ENCODE measurements around the gene DOCK2.
A peak's percentile ranks its signal among the peaks of the same experiment; 100 is the strongest.

The DOCK2 gene

DNA sequence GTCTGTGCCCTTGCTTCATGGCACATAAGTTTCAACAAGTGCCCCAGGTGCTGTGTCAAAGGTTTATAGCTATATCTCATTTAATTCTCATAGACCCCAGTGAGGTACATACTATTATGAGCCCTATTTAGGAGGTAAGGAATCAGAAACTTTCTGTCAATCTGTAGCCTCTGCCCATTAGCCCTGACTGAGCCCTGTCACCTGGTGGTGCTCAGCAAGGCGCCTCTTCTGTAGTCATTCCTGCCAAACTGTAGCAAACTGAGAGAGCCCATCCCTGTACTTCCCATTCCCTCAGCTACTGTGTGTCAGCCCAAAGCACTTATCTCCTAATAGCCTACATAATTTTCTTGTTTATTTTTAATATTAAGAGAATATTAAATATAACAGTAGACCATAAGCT lies 422.1 kb downstream of the DOCK2 start:
- DNase-seq (ENCODE audit: low spot score): no peak
- TF ChIP-seq, protein P1, sequence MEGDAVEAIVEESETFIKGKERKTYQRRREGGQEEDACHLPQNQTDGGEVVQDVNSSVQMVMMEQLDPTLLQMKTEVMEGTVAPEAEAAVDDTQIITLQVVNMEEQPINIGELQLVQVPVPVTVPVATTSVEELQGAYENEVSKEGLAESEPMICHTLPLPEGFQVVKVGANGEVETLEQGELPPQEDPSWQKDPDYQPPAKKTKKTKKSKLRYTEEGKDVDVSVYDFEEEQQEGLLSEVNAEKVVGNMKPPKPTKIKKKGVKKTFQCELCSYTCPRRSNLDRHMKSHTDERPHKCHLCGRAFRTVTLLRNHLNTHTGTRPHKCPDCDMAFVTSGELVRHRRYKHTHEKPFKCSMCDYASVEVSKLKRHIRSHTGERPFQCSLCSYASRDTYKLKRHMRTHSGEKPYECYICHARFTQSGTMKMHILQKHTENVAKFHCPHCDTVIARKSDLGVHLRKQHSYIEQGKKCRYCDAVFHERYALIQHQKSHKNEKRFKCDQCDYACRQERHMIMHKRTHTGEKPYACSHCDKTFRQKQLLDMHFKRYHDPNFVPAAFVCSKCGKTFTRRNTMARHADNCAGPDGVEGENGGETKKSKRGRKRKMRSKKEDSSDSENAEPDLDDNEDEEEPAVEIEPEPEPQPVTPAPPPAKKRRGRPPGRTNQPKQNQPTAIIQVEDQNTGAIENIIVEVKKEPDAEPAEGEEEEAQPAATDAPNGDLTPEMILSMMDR (IDR thresholded peaks at IDR 0.05; ENCODE audit: borderline replicate concordance, control extremely low read depth, extremely low read depth, insufficient read depth, missing control alignments): no peak
- in situ Hi-C loops (cut with MboI; ENCODE audit: low sequenced_read_pairs, unreplicated experiment): no loop called here

DNA sequence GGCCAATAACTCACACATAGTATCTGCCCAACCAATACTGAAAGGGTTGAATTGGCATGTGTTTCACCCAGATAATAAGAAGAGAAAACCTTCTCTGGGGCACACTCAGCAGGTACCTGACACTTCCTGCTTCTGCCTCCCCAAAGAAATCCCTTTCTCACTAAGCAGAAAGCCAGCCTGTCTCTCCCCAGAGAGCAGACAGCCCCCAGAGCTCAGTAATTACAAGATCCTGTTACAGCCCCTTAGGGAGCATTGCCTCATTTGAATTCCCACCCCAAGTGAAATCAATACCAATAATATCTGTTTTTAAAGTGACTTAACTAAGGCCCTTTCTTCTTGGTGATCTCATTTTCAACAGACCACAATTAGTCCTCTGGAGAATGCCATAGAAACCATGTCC lies 430.1 kb downstream of the DOCK2 start:
- in situ Hi-C loops (cut with MboI; ENCODE audit: low sequenced_read_pairs, unreplicated experiment): no loop called here
- TF ChIP-seq, protein P1 (IDR thresholded peaks at IDR 0.05; ENCODE audit: borderline replicate concordance, control extremely low read depth, extremely low read depth, insufficient read depth, missing control alignments): no peak
- no peak for DNase-seq (ENCODE audit: low spot score)

DNA sequence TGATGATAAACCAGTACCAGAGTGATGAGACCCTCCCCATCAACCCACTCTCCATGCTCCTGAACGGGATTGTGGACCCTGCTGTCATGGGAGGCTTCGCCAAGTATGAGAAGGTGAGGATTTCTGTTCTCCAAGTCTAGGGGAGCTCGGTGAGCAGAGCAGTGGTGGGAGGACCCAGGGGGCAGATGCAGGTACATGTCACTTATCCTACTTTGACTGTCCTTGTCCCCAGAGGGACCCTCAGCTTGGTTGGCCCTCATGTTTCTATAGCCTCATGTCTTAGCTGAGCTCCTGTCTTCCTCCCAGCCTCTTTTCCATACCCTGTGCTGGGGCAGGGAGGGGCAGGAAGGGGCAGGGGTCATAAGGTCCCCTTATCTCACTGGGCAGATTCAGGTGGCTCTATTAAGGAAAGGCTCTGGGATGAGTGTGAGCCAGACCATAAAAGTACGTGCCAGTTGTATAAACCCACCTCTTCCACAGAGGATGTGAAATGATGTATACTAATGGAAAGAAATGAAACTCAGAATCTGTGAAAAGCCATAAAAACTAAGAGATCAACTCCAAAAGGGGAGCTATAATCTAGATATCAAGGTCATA lies 430.6 kb downstream of the DOCK2 start:
- in situ Hi-C loops (cut with MboI; ENCODE audit: low sequenced_read_pairs, unreplicated experiment): no loop called here
- TF ChIP-seq, protein P1 (IDR thresholded peaks at IDR 0.05; ENCODE audit: borderline replicate concordance, control extremely low read depth, extremely low read depth, insufficient read depth, missing control alignments): no peak
- no peak for DNase-seq (ENCODE audit: low spot score)

DNA sequence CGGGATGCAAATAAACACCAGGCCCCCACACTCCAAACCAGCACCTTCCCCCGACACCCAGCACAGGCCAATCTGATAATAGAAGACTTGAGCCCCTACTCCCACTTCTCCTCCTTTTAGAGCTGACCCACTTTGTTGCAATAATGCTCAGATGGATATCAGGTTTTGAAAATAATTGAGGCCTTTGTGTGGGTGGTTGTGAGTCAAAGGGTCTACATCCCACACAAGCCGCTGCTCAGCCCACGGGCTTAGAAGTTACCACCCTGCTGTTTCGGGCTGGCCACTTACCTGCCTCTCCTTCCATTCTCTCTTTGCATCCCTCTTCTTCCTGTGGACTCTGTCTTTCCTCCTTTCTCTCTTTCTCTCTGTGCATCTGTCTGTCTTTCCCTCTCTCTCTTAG lies 432.4 kb downstream of the DOCK2 start:
- TF ChIP-seq, protein P1 (IDR thresholded peaks at IDR 0.05; ENCODE audit: borderline replicate concordance, control extremely low read depth, extremely low read depth, insufficient read depth, missing control alignments): no peak
- no peak for DNase-seq (ENCODE audit: low spot score)
- in situ Hi-C loops (cut with MboI; ENCODE audit: low sequenced_read_pairs, unreplicated experiment): no loop called here

DNA sequence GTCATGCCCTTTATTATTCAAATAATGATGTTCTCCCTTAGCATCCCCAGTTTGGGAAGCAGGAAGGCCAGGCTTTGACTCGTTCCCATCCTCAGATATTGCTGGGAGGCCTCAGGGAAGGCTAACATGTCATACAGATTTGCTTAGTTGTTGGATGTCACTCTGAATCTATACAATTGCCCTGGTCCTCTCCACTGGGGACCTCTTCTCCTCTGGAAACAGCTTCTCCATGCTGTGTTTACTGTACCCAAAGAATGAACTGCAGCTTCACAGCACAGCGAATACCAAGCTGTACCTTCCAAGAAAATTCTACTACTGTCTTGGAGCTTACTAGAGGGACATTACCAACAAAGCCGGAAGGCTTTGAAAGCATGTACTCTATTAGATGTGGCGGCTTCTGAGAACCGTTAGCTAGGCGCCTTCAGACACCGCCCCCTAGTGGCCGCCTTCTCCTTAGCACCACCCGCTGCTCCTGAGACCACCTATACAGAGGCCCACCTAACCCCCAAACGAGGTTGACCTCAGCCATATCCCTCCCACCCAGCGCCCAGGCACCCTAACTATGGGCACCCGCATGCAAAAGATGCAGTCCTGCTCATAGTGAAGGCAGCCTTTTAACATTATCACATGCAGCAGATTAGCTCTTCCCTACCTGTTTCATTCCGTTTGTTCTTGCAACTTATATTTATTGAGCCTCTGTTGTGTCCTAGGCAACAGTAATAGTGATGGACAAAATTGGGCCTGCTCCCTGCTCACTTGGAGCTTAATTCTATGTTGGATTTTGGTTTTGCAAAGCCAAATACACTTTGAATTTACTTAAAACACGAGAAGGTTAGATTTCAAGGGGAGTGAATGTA lies 433.7 kb downstream of the DOCK2 start:
- DNase-seq (ENCODE audit: low spot score): no peak
- TF ChIP-seq, protein P1 (IDR thresholded peaks at IDR 0.05; ENCODE audit: borderline replicate concordance, control extremely low read depth, extremely low read depth, insufficient read depth, missing control alignments): peak; percentile 31
- in situ Hi-C loops (cut with MboI; ENCODE audit: low sequenced_read_pairs, unreplicated experiment): no loop called here

DNA sequence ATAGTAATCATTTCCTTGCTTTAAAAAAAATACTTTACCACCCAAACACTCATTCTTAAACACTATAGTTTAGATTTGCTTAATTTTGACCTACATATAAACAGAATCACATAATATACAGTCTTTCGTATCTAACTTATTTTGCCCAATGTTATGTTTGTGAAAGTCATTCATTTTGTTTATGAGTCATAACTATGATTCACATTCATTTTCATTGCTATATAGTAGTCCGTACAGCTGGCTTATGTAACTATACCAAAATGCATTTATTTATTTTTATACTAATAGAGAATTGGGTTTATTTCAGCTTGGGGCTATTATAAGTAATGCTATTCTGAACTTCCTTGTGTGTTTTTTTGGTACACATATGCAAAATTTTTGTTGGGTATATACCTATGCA lies 434.7 kb downstream of the DOCK2 start:
- in situ Hi-C loops (cut with MboI; ENCODE audit: low sequenced_read_pairs, unreplicated experiment): no loop called here
- no peak for DNase-seq (ENCODE audit: low spot score)
- TF ChIP-seq, protein P1 (IDR thresholded peaks at IDR 0.05; ENCODE audit: borderline replicate concordance, control extremely low read depth, extremely low read depth, insufficient read depth, missing control alignments): no peak

Data from GM13976 (cell line).